Activated T-helper 17 cell treated with anti-CD3 and anti-CD28 coated beads, Interleukin-2, amount 50 U/mL, for 72 hours (primary cell): Measurements from ENCODE around the gene SNAPC5. TPM values are rescaled to one million over a fixed set of nuclear protein-coding genes. Genes with fewer than 3 reads are reported as not detected.
"Not testable (repeated sequence)": the region's sequence is repeated elsewhere in the genome, so short reads cannot be mapped to it uniquely, and the experiment has no call there.

ENCODE experiments used
- ATAC-seq: fragments of 150-1000 bp; cut with Tn5 transposase; replicated peaks from 2 replicates; pipeline ENCODE4 v1.10.0; 2021; ENCODE audit warnings: mild to moderate bottlenecking, moderate library complexity
- H3K27ac Mint-ChIP-seq: one replicate; pipeline ENCODE4 v1.8.0; 2022; ENCODE audit warnings: mixed read lengths
- H3K27me3 Mint-ChIP-seq: one replicate; pipeline ENCODE4 v1.8.0; 2022; ENCODE audit warnings: mixed read lengths
- H3K36me3 Mint-ChIP-seq: one replicate; pipeline ENCODE4 v1.8.0; 2022; ENCODE audit warnings: low read depth, mild to moderate bottlenecking, mixed read lengths
- H3K4me1 Mint-ChIP-seq: one replicate; pipeline ENCODE4 v1.8.0; 2022; ENCODE audit warnings: mixed read lengths
- H3K4me3 Mint-ChIP-seq: one replicate; pipeline ENCODE4 v1.8.0; 2022; ENCODE audit warnings: mild to moderate bottlenecking, mixed read lengths
- H3K9me3 Mint-ChIP-seq: one replicate; pipeline ENCODE4 v1.8.0; 2022; ENCODE audit warnings: mixed read lengths
- total RNA-seq, 2 donors: library from RNA; stranded (reverse); gene quantifications; one replicate each; pipeline ENCODE4 v1.2.3, GENCODE V29; 2022

Gene SNAPC5
- total RNA-seq, 2 donors from 2014 or later: 13.2 to 22.7 TPM

GRCh38 chr15:66480267-66480666, 17.3 kb downstream of the SNAPC5 start:
- ATAC-seq: no peak
- Mint-ChIP-seq H3K9me3 (no peaks in the 10 kb centered on the region), H3K4me1 (peaks cover 33% of the 10 kb centered on the region), H3K27ac (no peak overlapping the region), H3K36me3 (peaks cover 67% of the 10 kb centered on the region), H3K27me3 (no peaks in the 10 kb centered on the region), H3K4me3 (no peak overlapping the region)

- Mint-ChIP-seq H3K27ac (peak overlapping the region; percentile 53), H3K36me3 (peaks cover 50% of the 10 kb centered on the region), H3K4me3 (peak overlapping the region; percentile 26), H3K9me3 (no peaks in the 10 kb centered on the region), H3K27me3 (no peaks in the 10 kb centered on the region), H3K4me1 (peaks cover 34% of the 10 kb centered on the region)
- no peak for ATAC-seq
Observed at GRCh38 chr15:66477011-66477410, 20.6 kb downstream of the SNAPC5 start.

- Mint-ChIP-seq H3K27me3 (no peaks in the 10 kb centered on the region), H3K9me3 (no peaks in the 10 kb centered on the region), H3K4me3 (peak overlapping the region; percentile 26), H3K4me1 (peaks cover 33% of the 10 kb centered on the region), H3K36me3 (peaks cover 46% of the 10 kb centered on the region), H3K27ac (peak overlapping the region; percentile 53)
- peak; percentile 82 for ATAC-seq
Observed at GRCh38 chr15:66476535-66476934, 21.0 kb downstream of the SNAPC5 start.

GRCh38 chr15:66474963-66475362, 22.6 kb downstream of the SNAPC5 start:
- no peak for ATAC-seq
- Mint-ChIP-seq H3K9me3 (no peaks in the 10 kb centered on the region), H3K4me3 (no peak overlapping the region), H3K36me3 (peaks cover 44% of the 10 kb centered on the region), H3K27me3 (no peaks in the 10 kb centered on the region), H3K4me1 (peaks cover 38% of the 10 kb centered on the region), H3K27ac (no peak overlapping the region)

- H3K27me3 Mint-ChIP-seq: no peaks in the 10 kb centered on the region
- ATAC-seq: no peak
- H3K4me1 Mint-ChIP-seq: peaks cover 33% of the 10 kb centered on the region
- H3K9me3 Mint-ChIP-seq: no peaks in the 10 kb centered on the region
- H3K4me3 Mint-ChIP-seq: no peak overlapping the region
- H3K36me3 Mint-ChIP-seq: peaks cover 45% of the 10 kb centered on the region
- H3K27ac Mint-ChIP-seq: no peak overlapping the region
Observed at GRCh38 chr15:66474135-66474534, 23.4 kb downstream of the SNAPC5 start.

- Mint-ChIP-seq H3K27ac (peak overlapping the region; percentile 60), H3K4me1 (peaks cover 33% of the 10 kb centered on the region), H3K27me3 (no peaks in the 10 kb centered on the region), H3K36me3 (peaks cover 56% of the 10 kb centered on the region), H3K4me3 (peak overlapping the region; percentile 30), H3K9me3 (no peaks in the 10 kb centered on the region)
- peak; percentile 78 for ATAC-seq
Observed at GRCh38 chr15:66472176-66472999, 25.2 kb downstream of the SNAPC5 start.

- not testable (repeated sequence) for H3K9me3 Mint-ChIP-seq, ATAC-seq, H3K27me3 Mint-ChIP-seq
- peak overlapping the region; percentile 30 for H3K4me3 Mint-ChIP-seq
- H3K4me1 Mint-ChIP-seq: peaks cover 24% of the 10 kb centered on the region
- H3K36me3 Mint-ChIP-seq: peaks cover 67% of the 10 kb centered on the region
- H3K27ac Mint-ChIP-seq: peak overlapping the region; percentile 71
Observed at GRCh38 chr15:66470825-66471224, 26.7 kb downstream of the SNAPC5 start.

- not testable (repeated sequence) for H3K9me3 Mint-ChIP-seq, ATAC-seq, H3K27me3 Mint-ChIP-seq, H3K4me3 Mint-ChIP-seq, H3K4me1 Mint-ChIP-seq
- peak overlapping the region; percentile 8 for H3K27ac Mint-ChIP-seq
- peaks cover 79% of the 10 kb centered on the region for H3K36me3 Mint-ChIP-seq
Observed at GRCh38 chr15:66467162-66468040, 30.2 kb downstream of the SNAPC5 start.

- H3K27me3 Mint-ChIP-seq, H3K4me1 Mint-ChIP-seq, H3K9me3 Mint-ChIP-seq, ATAC-seq, H3K4me3 Mint-ChIP-seq, H3K27ac Mint-ChIP-seq: not testable (repeated sequence)
- peaks cover 86% of the 10 kb centered on the region for H3K36me3 Mint-ChIP-seq
Observed at GRCh38 chr15:66465294-66465693, 32.3 kb downstream of the SNAPC5 start.

GRCh38 chr15:66462627-66463026, 34.9 kb downstream of the SNAPC5 start:
- Mint-ChIP-seq H3K27me3 (no peaks in the 10 kb centered on the region), H3K4me1 (peaks cover 14% of the 10 kb centered on the region), H3K9me3 (no peaks in the 10 kb centered on the region), H3K4me3 (no peak overlapping the region), H3K27ac (no peak overlapping the region), H3K36me3 (peaks cover 86% of the 10 kb centered on the region)
- no peak for ATAC-seq

GRCh38 chr15:66461917-66462316, 35.6 kb downstream of the SNAPC5 start:
- H3K4me1 Mint-ChIP-seq: peaks cover 14% of the 10 kb centered on the region
- H3K27me3 Mint-ChIP-seq: no peaks in the 10 kb centered on the region
- no peak for ATAC-seq
- H3K27ac Mint-ChIP-seq: no peak overlapping the region
- H3K4me3 Mint-ChIP-seq: no peak overlapping the region
- no peaks in the 10 kb centered on the region for H3K9me3 Mint-ChIP-seq
- peaks cover 79% of the 10 kb centered on the region for H3K36me3 Mint-ChIP-seq

- peaks cover 78% of the 10 kb centered on the region for H3K36me3 Mint-ChIP-seq
- not testable (repeated sequence) for H3K4me3 Mint-ChIP-seq, H3K27me3 Mint-ChIP-seq, H3K9me3 Mint-ChIP-seq, ATAC-seq, H3K27ac Mint-ChIP-seq
- H3K4me1 Mint-ChIP-seq: peaks cover 14% of the 10 kb centered on the region
Observed at GRCh38 chr15:66461294-66461693, 36.3 kb downstream of the SNAPC5 start.

GRCh38 chr15:66459818-66460615, 37.5 kb downstream of the SNAPC5 start:
- Mint-ChIP-seq H3K36me3 (peaks cover 75% of the 10 kb centered on the region), H3K27me3 (no peaks in the 10 kb centered on the region), H3K4me3 (no peak overlapping the region)

GRCh38 chr15:66456211-66456610, 41.4 kb downstream of the SNAPC5 start:
- peak; percentile 89 for ATAC-seq
- Mint-ChIP-seq H3K4me1 (peaks cover 14% of the 10 kb centered on the region), H3K4me3 (no peak overlapping the region), H3K36me3 (peaks cover 69% of the 10 kb centered on the region), H3K27ac (peak overlapping the region; percentile 75), H3K9me3 (no peaks in the 10 kb centered on the region), H3K27me3 (no peaks in the 10 kb centered on the region)

More at GRCh38 chr15:66459818-66460615, 37.5 kb downstream of the SNAPC5 start:
- ATAC-seq: no peak
- Mint-ChIP-seq H3K4me1 (peaks cover 14% of the 10 kb centered on the region), H3K27ac (peak overlapping the region; percentile 23), H3K9me3 (no peaks in the 10 kb centered on the region)
